Urinary bladder (tissue), 4 donors: ENCODE results near the gene CCDC3. TPM values are rescaled to one million over a fixed set of nuclear protein-coding genes. Genes with fewer than 3 reads are reported as not detected.
A peak's percentile ranks its signal among the peaks of the same experiment; 100 is the strongest.

ENCODE experiments used
- DNase-seq: peaks from one replicate; pipeline ENCODE4 v3.0.0-alpha.2; 2015; ENCODE audit errors: extremely low spot score
- H3K27ac ChIP-seq: one replicate; pipeline ENCODE4 v1.5.1; 2013; ENCODE audit warnings: low read depth, mild to moderate bottlenecking, moderate library complexity
- H3K36me3 ChIP-seq: one replicate; pipeline ENCODE4 v1.6.1; 2013; ENCODE audit warnings: mild to moderate bottlenecking, moderate library complexity; ENCODE audit not compliant: insufficient read depth
- H3K4me1 ChIP-seq: one replicate; pipeline ENCODE4 v1.6.1; 2013; ENCODE audit warnings: mild to moderate bottlenecking, moderate library complexity; ENCODE audit not compliant: insufficient read depth
- H3K4me3 ChIP-seq: one replicate; pipeline ENCODE4 v1.5.1; 2013; ENCODE audit warnings: low read depth, low read length
- WGBS: extraction: QIAGEN DNeasy Blood & Tissue Kit; methylation state at CpG from one replicate; pipeline ENCODE4 v1.1.7; 2013; 5-methylcytosine and 5-hydroxymethylcytosine counted together
- polyA plus RNA-seq: library from polyadenylated mRNA; stranded (reverse); fragments of 200-250 nt; gene quantifications from one replicate; pipeline ENCODE4 v1.2.3, GENCODE V29; 2013
- total RNA-seq: library from RNA; depleted of rRNA; stranded (reverse); fragments of >200 nt; gene quantifications from one replicate; pipeline ENCODE4 v1.2.3, GENCODE V29; 2014
- donor health status: healthy with polysubstance abuse.
- donor health status: healthy.

Gene CCDC3
- total and polyA plus RNA-seq, 2 donors, result 22.5 to 30.6 TPM

DNA sequence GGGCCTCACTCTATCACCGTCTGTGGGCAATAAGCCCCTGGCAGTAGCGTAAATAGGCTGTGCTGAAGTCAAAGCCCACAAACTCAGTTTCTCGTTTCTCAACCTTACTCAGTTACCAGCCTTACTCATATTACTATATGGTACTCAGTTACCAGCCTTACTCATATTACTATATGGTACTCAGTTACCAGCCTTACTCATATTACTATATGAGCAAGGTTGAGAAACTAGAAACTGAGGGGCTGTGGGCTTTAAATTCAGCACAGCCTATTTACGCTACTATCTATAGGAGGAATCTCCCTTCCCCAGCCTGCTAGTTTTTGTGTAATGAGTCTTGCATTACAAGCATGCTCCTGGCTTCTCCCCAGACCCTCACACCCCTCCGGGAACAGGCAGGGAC, 35.4 kb downstream of the CCDC3 start:
- Histone ChIP-seq H3K27ac (no peak overlapping the region), H3K4me1 (no peaks in the 10 kb centered on the region), H3K36me3 (no peaks in the 10 kb centered on the region), H3K4me3 (no peak overlapping the region)
- DNase-seq, result no peak
- WGBS, result 93% methylated on average over 5 of the region's 5 CpGs

DNA sequence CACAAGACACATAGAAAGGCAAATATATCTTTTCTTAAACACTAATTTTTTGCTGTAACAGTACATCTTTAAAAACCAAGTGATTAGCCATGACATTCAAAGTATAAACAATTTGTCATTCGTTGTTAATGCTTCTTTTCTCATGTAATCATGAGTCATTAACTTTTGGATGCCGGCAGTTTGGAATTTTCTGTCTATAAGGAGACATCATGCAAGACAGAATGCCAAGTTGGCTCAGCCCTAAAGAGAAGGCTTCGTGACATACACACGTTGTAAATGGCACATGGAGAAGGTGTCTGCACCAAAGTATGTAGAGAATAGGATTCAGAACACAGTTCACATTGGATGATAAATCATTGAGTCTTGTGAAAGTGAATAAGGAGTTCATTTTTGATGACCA, 35.9 kb downstream of the CCDC3 start:
- 28% methylated on average over 4 of the region's 4 CpGs for WGBS
- no peaks in the 10 kb centered on the region for H3K4me1 ChIP-seq
- DNase-seq, result no peak
- H3K4me3 ChIP-seq, result no peak overlapping the region
- H3K36me3 ChIP-seq, result no peaks in the 10 kb centered on the region
- no peak overlapping the region for H3K27ac ChIP-seq

DNA sequence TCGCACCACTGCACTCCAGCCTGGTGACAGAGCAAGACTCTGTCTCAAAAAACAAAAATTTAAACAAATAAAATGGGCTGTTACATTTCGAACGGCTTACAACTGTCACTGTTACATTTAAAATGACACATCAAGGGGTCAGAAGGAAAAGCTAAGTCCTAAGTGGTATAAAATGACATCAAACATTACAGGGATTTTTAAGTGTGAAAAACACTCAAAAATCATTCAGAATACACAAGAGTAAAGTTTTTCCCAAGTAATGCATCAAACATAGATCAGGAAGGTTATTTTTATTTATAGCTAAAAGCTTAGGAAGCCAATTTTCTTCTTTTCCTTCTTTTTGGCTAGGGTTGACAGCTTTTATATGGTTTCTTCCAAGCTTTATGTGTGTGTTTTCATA, 39.0 kb downstream of the CCDC3 start:
- WGBS, result 67% methylated on average over 3 of the region's 3 CpGs
- Histone ChIP-seq H3K4me3 (no peak overlapping the region), H3K36me3 (no peaks in the 10 kb centered on the region), H3K27ac (no peak overlapping the region), H3K4me1 (no peaks in the 10 kb centered on the region)
- no peak for DNase-seq

DNA sequence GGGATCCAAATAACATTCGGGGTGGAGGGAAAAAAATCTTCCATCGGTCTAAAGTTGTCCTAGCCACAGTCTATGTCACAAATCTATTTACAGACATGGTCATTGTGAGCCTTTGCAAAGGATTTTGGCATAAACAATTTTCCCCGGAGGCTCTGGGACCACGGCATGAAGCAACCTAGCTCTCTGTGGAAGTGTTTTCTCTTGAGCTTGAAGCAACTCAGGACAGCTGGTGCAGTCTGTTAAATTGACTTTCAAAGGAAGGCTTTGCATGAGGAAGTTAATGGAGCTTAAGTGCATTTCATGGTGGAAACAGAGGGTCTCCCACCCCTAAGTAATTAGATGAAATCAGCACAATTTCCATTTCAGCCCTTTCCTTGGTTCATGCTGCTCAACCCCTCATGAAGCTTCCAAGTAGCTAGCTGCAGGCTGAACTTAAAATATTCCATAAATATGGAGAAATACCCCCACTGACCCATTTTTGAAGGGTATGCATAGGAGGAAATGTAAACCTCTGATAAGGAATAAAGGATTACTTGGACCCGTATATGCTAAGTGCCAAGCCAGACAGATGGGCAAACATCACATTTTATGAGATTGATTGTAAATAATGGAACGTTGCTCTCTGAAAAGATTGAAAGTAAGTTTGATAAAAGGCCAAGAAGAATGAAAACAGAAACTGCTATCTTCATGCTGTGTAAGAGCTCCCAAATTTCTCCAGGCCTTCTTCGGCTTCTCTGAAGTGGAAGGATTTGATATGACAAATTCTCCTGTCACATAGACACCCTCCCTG, 39.9 kb downstream of the CCDC3 start:
- Histone ChIP-seq H3K4me3 (no peak overlapping the region), H3K4me1 (no peaks in the 10 kb centered on the region), H3K27ac (no peak overlapping the region), H3K36me3 (no peaks in the 10 kb centered on the region)
- peak; percentile 51 for DNase-seq
- 29% methylated on average over 7 of the region's 7 CpGs for WGBS

DNA sequence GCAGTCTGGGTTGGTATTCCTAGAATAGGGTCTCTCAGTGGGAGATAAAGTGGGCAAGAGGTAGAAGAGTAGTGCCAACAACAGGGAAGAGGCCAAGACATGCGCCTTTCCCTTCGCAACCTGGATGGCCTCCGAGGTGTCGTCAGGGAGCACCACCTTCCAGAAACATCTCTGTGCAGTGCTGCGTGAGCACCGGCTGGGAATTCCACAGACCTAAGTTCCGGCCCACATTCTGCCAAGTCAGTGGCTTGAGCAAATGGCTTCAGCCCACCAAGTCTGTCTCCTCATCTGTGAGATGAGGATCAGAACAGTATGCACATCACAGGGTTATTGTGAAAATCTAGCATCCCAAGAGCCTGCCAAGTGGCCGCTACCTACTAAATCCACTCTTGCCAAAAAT, 40.6 kb downstream of the CCDC3 start:
- no peaks in the 10 kb centered on the region for H3K4me1 ChIP-seq
- H3K36me3 ChIP-seq, result no peaks in the 10 kb centered on the region
- H3K27ac ChIP-seq, result no peak overlapping the region
- no peak for DNase-seq
- 65% methylated on average over 8 of the region's 8 CpGs for WGBS
- H3K4me3 ChIP-seq, result no peak overlapping the region

DNA sequence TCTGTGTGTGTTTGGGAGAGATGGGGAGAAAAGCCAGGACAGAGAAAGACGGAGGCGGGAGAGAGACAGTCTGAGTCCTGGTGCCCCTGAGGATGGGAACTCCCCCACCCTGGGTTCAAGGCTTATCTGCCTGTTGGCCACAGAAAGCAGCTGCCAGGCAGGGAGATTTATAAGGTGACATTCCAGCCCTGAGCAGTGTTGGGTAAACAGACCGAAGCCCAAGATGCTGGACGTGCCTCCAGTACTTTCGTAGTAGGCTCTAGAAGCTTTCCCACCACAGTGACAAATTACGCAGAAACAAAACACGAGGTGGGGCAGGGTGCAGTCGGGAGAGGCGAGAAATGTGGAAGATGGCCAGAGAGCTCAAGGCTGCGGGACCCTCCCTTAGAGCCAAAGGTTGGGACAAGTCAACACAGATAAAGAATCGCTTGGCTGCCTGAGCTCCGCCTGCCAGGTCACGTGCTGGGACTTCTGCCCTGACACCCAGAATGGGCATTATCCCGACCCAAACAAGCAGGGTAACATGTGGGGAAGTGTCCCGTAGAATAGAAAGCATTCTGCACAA, 41.1 kb downstream of the CCDC3 start:
- H3K4me3 ChIP-seq, result no peak overlapping the region
- WGBS, result 22% methylated on average over 15 of the region's 15 CpGs
- H3K27ac ChIP-seq, result no peak overlapping the region
- no peaks in the 10 kb centered on the region for H3K4me1 ChIP-seq
- DNase-seq, result peak; percentile 25
- H3K36me3 ChIP-seq, result no peaks in the 10 kb centered on the region

DNA sequence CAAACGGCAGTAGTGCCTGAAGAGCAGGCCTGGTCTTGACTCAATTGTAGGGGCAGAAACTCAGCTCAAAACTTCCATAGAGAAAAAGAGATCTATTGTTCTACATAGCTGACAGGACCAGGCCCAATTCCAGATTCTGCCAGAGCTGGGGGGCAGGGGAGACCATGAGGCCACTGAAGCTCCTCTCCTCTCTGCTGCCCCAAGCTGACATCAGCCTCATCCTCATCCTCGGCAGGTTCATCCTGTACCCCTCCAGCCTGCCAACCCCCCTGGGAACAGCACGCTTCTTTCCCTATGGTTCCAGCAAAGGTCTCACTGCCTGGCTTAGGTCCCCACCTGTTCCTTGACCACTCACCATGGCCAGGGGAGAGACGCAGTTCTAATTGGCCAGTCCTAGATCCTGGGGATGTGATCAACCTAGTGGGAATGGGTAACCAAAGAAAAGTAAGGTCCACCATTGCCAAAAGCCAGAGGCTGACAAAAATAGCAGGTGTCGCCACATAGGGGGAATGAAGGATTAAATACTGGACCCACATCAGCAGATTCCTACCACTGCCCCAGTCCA, 42.9 kb downstream of the CCDC3 start:
- H3K4me1 ChIP-seq, result no peaks in the 10 kb centered on the region
- no peak overlapping the region for H3K27ac ChIP-seq
- no peak for DNase-seq
- no peaks in the 10 kb centered on the region for H3K36me3 ChIP-seq
- H3K4me3 ChIP-seq, result no peak overlapping the region
- WGBS, result 92% methylated on average over 5 of the region's 5 CpGs

DNA sequence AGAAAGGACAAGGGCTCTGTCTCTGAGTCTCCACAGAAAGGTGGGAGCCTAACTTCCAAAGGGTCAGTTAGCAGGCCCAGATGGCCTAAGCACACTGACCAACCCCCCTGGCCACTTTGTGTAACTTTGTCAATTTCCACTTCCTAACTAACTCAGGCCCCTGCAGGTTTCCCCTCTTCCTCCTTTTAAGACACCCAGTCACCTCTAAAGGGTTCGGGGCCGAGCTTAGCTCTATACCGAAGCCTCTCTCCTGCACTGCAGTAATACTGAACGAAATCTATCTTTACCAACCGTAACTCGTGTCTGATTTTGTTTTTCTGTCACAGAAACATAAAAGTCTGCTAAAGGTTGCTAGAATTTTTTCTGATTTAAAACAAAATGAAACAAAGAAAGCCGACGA, 44.4 kb downstream of the CCDC3 start:
- WGBS, result 91% methylated on average over 8 of the region's 8 CpGs
- Histone ChIP-seq H3K4me3 (no peak overlapping the region), H3K36me3 (no peaks in the 10 kb centered on the region), H3K4me1 (no peaks in the 10 kb centered on the region), H3K27ac (no peak overlapping the region)
- DNase-seq, result no peak

DNA sequence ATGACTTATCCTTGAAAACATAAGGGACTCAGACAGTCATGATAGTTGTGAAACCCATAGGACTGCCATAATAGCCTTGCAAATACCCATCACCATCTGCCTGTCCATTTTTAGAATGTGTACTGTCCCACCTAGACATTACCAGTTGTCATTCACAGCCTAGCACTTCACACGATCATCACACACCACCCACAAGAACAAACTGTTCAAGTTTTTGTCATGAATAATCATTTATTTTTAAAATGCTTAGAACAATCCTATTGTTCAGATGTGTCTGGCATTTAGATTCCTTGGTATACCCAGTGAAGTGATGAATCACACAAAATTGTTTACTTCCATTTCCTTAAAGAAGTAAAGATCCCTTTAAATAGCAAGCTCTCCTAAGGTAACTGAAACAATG, 46.6 kb downstream of the CCDC3 start:
- no peak overlapping the region for H3K27ac ChIP-seq
- DNase-seq, result no peak
- no peak overlapping the region for H3K4me3 ChIP-seq
- no peaks in the 10 kb centered on the region for H3K36me3 ChIP-seq
- H3K4me1 ChIP-seq, result no peaks in the 10 kb centered on the region
- WGBS, result 0% methylated on average over 1 of the region's 1 CpG

DNA sequence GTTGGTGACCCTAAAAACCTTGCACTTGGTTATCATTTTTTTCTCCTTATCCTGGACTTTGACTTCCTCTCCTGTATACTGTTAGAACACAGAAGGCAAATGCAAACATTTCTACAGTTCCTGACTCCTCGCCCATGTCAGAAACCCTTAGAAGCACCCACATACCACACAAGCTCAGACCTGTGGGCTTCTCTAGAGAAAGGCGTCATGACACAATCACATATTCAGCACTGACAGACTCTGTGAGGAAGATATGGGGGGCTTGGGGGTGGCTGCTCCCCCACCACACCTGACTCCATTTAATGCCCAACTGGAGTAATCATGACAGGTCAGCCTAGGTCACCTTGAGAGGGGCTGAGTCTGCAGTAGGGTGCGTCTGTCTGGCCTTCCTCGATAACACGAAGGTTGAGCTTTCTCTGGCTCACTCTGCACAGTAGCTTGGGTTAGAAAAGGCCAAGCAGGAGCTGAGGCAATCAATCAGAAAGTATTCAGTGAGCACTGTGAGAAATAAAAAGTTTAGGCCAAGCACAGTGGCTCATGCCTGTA, 50.9 kb downstream of the CCDC3 start:
- 86% methylated on average over 5 of the region's 5 CpGs for WGBS
- H3K36me3 ChIP-seq, result no peaks in the 10 kb centered on the region
- H3K4me3 ChIP-seq, result no peak overlapping the region
- H3K4me1 ChIP-seq, result no peaks in the 10 kb centered on the region
- peak; percentile 23 for DNase-seq
- no peak overlapping the region for H3K27ac ChIP-seq

DNA sequence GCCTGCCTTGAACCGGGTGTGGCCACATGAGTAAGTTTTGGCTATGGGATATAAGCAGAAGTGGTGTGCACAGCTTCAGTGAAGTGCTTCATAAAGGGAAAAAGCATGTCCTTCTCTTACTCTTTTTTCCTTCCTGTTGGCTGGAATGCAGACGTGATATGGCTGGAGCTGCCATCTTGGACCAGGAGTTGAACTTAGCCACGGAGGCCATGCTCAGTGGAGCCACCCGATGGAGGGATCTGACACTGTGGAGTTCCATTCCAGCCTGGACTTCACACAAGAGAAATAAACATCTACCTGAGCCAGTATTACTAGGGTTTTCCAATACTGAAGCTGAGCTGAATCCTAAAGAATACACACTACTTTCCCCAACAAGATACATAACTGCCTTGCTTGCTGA, 52.3 kb downstream of the CCDC3 start:
- Histone ChIP-seq H3K4me3 (no peak overlapping the region), H3K36me3 (no peaks in the 10 kb centered on the region), H3K4me1 (no peaks in the 10 kb centered on the region), H3K27ac (no peak overlapping the region)
- no peak for DNase-seq
- WGBS, result 89% methylated on average over 4 of the region's 4 CpGs

DNA sequence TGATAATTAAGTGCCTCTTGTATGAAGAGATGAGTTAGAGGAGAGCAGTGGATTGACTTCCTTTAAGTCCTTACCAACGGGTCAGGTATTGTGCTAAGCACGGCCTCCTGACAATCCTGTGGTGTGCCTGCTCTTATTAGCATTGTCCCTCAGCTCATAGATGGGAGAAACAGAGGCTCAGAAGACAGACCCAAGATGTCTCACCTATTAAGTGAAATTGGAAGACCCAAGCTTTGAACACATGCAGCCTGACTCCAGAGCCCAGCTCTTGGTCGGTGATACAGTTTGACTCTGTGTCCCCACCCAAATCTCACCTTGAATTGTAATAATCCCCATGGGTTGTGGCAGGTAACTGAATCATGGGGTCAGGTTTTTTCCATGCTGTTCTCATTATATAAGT, 53.8 kb downstream of the CCDC3 start:
- no peak overlapping the region for H3K27ac ChIP-seq
- WGBS, result 96% methylated on average over 3 of the region's 3 CpGs
- no peak for DNase-seq
- H3K4me1 ChIP-seq, result no peaks in the 10 kb centered on the region
- H3K4me3 ChIP-seq, result no peak overlapping the region
- H3K36me3 ChIP-seq, result no peaks in the 10 kb centered on the region

DNA sequence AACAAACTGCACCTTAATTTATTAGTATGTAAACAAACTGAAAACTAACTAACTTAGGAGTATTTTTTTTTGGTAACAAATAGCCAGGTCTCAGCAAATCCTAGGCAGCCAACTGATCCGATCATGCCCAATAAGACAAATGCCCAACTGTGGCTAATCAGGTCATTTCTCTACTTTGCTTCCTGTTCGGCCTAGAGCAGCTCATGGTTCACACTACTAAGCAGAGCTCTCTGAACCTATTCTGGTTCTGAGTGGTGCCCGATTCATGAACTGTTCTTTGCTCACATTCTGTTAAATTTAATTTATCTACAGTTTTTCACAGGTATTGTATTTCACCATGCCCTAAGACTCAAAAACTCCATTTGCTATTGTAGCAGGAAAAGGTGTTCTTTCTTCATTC, 55.1 kb downstream of the CCDC3 start:
- no peaks in the 10 kb centered on the region for H3K4me1 ChIP-seq
- no peaks in the 10 kb centered on the region for H3K36me3 ChIP-seq
- no peak for DNase-seq
- H3K4me3 ChIP-seq, result no peak overlapping the region
- 93% methylated on average over 3 of the region's 3 CpGs for WGBS
- H3K27ac ChIP-seq, result no peak overlapping the region

DNA sequence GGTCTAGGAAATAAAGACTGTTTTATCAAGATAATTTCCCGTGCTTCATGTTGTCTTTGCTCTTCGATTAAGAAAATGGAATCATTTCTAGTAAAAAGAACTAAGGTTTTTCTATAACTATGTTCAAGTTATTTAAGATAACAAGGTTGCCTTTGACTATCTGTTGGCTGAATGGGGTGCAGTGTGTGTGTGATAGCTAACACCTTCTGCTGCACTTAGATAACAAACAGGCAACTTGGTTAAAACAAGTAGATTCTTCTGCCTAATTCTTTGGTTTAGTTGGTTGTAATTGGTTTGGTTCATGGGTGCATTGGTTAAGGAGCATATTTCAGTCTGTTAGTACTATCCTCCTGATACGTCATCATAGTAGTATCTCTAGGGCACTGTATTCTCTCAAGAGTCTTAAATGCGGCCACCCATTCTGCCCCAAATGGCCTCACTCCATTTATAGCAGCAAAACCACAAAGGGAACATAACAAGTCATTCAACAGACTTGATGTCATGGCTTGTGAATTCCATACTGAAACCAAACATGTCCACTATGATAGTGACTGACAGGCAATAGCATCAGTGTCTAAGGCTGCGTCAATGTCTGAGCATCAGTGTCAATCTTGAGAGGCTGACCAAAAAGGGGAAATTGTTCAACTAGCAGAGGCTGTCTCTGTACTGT, 55.7 kb downstream of the CCDC3 start:
- no peaks in the 10 kb centered on the region for H3K36me3 ChIP-seq
- no peak for DNase-seq
- no peak overlapping the region for H3K27ac ChIP-seq
- no peaks in the 10 kb centered on the region for H3K4me1 ChIP-seq
- WGBS, result 77% methylated on average over 5 of the region's 5 CpGs
- H3K4me3 ChIP-seq, result no peak overlapping the region
